Adrenal gland (tissue), 12 donors: ENCODE data around the gene UQCRC1. TPM values are rescaled to one million over a fixed set of nuclear protein-coding genes. Genes with fewer than 3 reads are reported as not detected.

Experiments used
- DNase-seq, 7 donors: peaks; one replicate each; pipeline ENCODE4 v3.0.0-alpha.2; 2019 to 2020
- H3K27ac ChIP-seq, 5 donors: fragments of 200-600 bp; sonication (generic) in 4 of 5; 1 replicate in 3 of 5; 2 replicates in 2 of 5; pipeline versions ENCODE4 v1.5.1 to v1.8.0; 2016 to 2020; ENCODE audit warnings: mild to moderate bottlenecking in 1 of 5
- H3K27me3 ChIP-seq: fragments of 200-600 bp; 2 replicates; pipeline ENCODE4 v1.8.0; 2021
- H3K36me3 ChIP-seq, 2 donors: fragments of 200-600 bp; replicated peaks in 1 of 2; 1 replicate in 1 of 2; 2 replicates in 1 of 2; pipeline versions ENCODE4 v1.5.1 to v1.8.0; 2018 to 2022
- H3K4me1 ChIP-seq, 2 donors: fragments of 200-600 bp; replicated peaks in 1 of 2; 1 replicate in 1 of 2; 2 replicates in 1 of 2; pipeline versions ENCODE4 v1.5.1 to v1.8.0; 2018 to 2021
- H3K4me3 ChIP-seq, 4 donors: fragments of 200-600 bp; sonication (generic) in 3 of 4; one replicate each; pipeline ENCODE4 v1.5.1; 2016 to 2018
- H3K9me3 ChIP-seq, 3 donors: fragments of 200-600 bp; sonication (generic) in 1 of 3; replicated peaks in 1 of 3; 1 replicate in 2 of 3; 2 replicates in 1 of 3; pipeline versions ENCODE4 v1.5.1 to v1.8.0; 2016 to 2021
- POLR2A ChIP-seq, 2 donors: fragments of 450-650 bp; IDR thresholded peaks; one replicate each; pipeline ENCODE4 v1.6.1; 2017; ENCODE audit warnings: antibody characterized with exemption in 2 of 2, mild to moderate bottlenecking in 2 of 2, moderate library complexity in 1 of 2
- WGBS, 4 donors: extraction: QIAGEN DNeasy Blood & Tissue Kit in 2 of 4; methylation state at CpG; one replicate each; pipeline versions ENCODE4 v1.1.5 to v1.1.7; 2013 to 2017; 5-methylcytosine and 5-hydroxymethylcytosine counted together
- intact Hi-C, 2 donors: fragments of 100-400 bp; cut with DNase I; formaldehyde crosslinking; loops; one replicate each; pipeline versions ENCODE4 v1.14.1 to v1.15.0; 2022 to 2023
- polyA plus RNA-seq, 3 donors: library from polyadenylated mRNA; stranded (reverse); fragments of 200-250 nt in 2 of 3; fragments of 350-450 nt in 1 of 3; fragmentation: Illumina TruSeq in 1 of 3; extraction: RNeasy Lipid Tissue Mini Kit (QIAGEN cat#74804) in 1 of 3; gene quantifications; one replicate each; pipeline ENCODE4 v1.2.3, GENCODE V29; 2013 to 2014
- total RNA-seq, 9 donors: library from RNA; depleted of rRNA in 4 of 9; stranded (reverse); fragments of >200 nt in 4 of 9; fragments of 120-200 nt in 1 of 9; fragmentation: NEBNext Ultra II Directional in 1 of 9; extraction: Animal tissue kit (Norgen Biotek cat#: 25700) in 1 of 9; gene quantifications; one replicate each; pipeline versions ENCODE4 v1.1.0 to v1.2.4, GENCODE V29; 2013 to 2023
- TF ChIP-seq, protein P1 (sequence below), 6 experiments: fragments of 450-650 bp in 4 of 6; fragments of 200-600 bp in 2 of 6; sonication (generic) in 1 of 6; IDR thresholded peaks; 1 replicate in 5 of 6; 2 replicates in 1 of 6; pipeline versions ENCODE4 v1.5.1 to v1.8.0; 2016 to 2021; ENCODE audit warnings: antibody characterized with exemption in 6 of 6, mild to moderate bottlenecking in 2 of 6, moderate library complexity in 1 of 6
- donor health status: healthy with polysubstance abuse.
- donor health status: Bipolar disorder and iron deficiency.
- donor health status: DM: yes; HTN: yes; CAD: no.
- donor health status: DM: no; HTN: no; CAD: no.
- donor health status: DM: no; HTN: no; CAD: no.
- donor health status: DM: yes; HTN: yes; CAD: no.

UQCRC1 gene
- total and polyA plus RNA-seq, 12 donors, result 201 to 418 (median 292) TPM

DNA sequence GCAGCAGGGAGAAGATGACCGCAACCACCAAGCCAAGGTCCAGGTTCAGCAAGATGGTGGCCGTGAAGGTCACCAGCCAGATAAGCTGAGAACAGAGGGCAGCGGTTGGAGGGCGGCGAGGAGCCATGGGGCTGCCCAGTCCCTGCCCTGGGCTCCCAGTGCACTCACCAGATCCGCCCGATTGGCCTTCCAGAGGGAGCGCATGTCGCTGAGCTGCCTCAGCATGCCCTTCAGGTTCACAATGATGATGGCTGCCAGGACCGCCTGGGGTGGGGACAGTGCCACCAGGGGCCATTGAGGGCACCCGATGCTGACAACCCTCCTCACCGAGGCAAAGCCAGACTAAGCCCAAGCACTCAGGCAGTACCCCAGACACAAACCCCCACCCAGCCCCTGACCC, 20.4 kb upstream of the UQCRC1 start:
- Histone ChIP-seq H3K27me3 (no peaks in the 10 kb centered on the region), H3K9me3 (no peaks in the 10 kb centered on the region), H3K36me3 (peaks cover 0 to 41% of the 10 kb centered on the region in 2 donors), H3K4me3 (no peak overlapping the region), H3K4me1 (peaks cover 5 to 10% of the 10 kb centered on the region in 2 donors), H3K27ac (no peak overlapping the region)
- intact Hi-C loops, result no loop called here
- TF ChIP-seq, protein P1, sequence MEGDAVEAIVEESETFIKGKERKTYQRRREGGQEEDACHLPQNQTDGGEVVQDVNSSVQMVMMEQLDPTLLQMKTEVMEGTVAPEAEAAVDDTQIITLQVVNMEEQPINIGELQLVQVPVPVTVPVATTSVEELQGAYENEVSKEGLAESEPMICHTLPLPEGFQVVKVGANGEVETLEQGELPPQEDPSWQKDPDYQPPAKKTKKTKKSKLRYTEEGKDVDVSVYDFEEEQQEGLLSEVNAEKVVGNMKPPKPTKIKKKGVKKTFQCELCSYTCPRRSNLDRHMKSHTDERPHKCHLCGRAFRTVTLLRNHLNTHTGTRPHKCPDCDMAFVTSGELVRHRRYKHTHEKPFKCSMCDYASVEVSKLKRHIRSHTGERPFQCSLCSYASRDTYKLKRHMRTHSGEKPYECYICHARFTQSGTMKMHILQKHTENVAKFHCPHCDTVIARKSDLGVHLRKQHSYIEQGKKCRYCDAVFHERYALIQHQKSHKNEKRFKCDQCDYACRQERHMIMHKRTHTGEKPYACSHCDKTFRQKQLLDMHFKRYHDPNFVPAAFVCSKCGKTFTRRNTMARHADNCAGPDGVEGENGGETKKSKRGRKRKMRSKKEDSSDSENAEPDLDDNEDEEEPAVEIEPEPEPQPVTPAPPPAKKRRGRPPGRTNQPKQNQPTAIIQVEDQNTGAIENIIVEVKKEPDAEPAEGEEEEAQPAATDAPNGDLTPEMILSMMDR (IDR thresholded peaks at IDR 0.05), result no peak
- no peak for TF ChIP-seq POLR2A (IDR thresholded peaks at IDR 0.05)
- WGBS, 4 donors, result 92 to 98% (median 98%) methylated on average over 6 to 12 of the region's 12 CpGs; no CpG with 5 or more reads in 1 of the 4 donors
- DNase-seq, result no peak

DNA sequence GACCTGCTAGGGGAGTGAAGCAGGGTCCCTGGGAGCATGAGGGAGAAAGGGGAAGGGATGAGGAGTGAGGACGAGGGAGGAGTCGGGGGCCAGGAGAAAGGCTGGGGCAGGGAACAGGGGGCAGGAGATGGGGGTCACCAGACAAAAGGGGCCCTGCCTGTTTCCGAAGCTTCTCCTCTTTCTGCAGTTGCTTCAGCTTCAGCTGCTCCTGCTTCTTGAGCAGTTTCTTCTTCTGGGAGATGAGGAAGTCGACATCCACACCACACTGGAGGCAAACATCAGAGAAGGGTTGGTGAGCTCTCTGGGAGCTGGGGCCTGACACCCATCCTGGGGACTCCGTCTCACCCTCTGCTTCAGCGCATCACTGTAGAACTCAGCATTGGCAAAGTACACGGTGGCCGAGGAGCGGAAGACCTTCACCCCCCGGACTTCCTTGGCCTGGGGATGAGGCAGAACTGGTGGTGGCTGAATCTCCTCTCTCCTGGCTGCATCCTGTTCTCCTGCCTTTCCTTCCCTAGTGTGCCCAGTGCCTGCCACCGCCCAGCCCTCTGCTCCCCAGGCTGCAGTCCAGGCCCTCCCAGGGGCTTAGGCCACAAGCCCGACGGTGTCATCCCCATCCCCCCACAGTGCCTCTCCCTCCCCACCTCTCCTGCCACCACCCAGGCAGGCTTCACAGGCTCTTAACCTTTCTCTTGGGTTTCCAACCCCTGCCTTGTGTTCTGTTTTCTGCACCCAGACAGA, 19.0 kb upstream of the UQCRC1 start:
- H3K4me1 ChIP-seq, result no peaks in the 10 kb centered on the region
- no peaks in the 10 kb centered on the region for H3K27me3 ChIP-seq
- H3K4me3 ChIP-seq, result no peak overlapping the region
- H3K9me3 ChIP-seq, result no peaks in the 10 kb centered on the region
- no peak overlapping the region for H3K27ac ChIP-seq
- H3K36me3 ChIP-seq, result peaks cover 0 to 40% of the 10 kb centered on the region in 2 donors
- 78 to 87% (median 82%) methylated on average over 12 to 13 of the region's 13 CpGs for WGBS, 4 donors
- DNase-seq, result no peak
- intact Hi-C loops, result no loop called here
- TF ChIP-seq POLR2A (IDR thresholded peaks at IDR 0.05), result no peak
- TF ChIP-seq, protein P1 (IDR thresholded peaks at IDR 0.05), result no peak

DNA sequence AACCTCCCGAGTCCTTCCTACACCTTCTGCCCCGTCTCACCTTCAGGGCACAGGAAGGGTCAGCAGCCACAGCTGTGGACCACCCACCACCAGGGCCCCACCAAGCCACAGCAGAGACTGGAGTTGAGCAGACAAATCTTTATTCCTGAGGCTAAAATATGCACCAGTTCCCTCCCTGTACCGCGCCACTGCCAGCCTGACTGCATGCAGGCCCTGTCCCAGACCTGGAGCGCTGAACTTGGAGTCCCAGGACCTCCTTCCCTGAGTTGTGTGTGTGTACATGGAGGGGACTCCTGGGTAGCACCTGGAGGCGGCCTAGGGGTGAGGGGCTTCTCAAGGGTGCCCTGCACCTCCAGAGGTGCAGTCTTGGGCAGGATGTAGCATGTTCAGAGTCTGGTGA, 16.2 kb upstream of the UQCRC1 start:
- H3K36me3 ChIP-seq, result peaks cover 0 to 26% of the 10 kb centered on the region in 2 donors
- no peak overlapping the region for H3K27ac ChIP-seq
- H3K4me3 ChIP-seq, result no peak overlapping the region
- TF ChIP-seq, protein P1 (IDR thresholded peaks at IDR 0.05), result no peak
- no peak for TF ChIP-seq POLR2A (IDR thresholded peaks at IDR 0.05)
- no peaks in the 10 kb centered on the region for H3K4me1 ChIP-seq
- H3K9me3 ChIP-seq, result no peaks in the 10 kb centered on the region
- 87 to 94% (median 92%) methylated on average over 2 to 6 of the region's 6 CpGs for WGBS, 4 donors
- intact Hi-C loops, result no loop called here
- no peak for DNase-seq
- H3K27me3 ChIP-seq, result no peaks in the 10 kb centered on the region

DNA sequence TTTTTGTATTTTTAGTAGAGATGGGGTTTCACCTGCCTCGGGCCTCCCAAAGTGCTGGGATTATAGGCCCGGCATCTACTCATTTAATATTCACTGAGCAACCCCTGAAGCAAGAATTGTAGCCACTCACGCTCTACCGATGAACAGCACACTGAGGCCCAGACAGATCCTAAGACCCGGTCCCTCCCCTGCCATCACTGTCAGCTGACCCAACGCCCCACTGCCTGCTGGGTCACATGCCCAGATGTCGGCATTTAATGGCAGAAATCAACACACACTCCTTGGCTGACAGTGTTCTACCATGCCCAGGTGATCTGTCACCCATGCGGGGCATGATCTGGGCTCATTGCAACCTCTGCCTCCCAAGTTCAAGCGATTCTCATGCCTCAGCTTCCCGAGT, 15.3 kb upstream of the UQCRC1 start:
- Histone ChIP-seq H3K27me3 (no peaks in the 10 kb centered on the region), H3K4me3 (no peak overlapping the region), H3K4me1 (no peaks in the 10 kb centered on the region), H3K27ac (no peak overlapping the region), H3K9me3 (no peaks in the 10 kb centered on the region), H3K36me3 (peaks cover 0 to 24% of the 10 kb centered on the region in 2 donors)
- 92 to 97% (median 93%) methylated on average over 10 of the region's 10 CpGs for WGBS, 4 donors
- DNase-seq, result no peak
- intact Hi-C loops, result no loop called here
- TF ChIP-seq, protein P1 (IDR thresholded peaks at IDR 0.05), result no peak
- TF ChIP-seq POLR2A (IDR thresholded peaks at IDR 0.05), result no peak
